GM13976 (cell line): Measurements from ENCODE around the gene EGLN1.

ENCODE experiments used
- DNase-seq: peaks from one replicate; pipeline ENCODE4 v3.0.0; 2012; ENCODE audit warnings: low spot score
- CTCF ChIP-seq: IDR thresholded peaks from 2 replicates; pipeline ENCODE4 v1.5.1; 2012; ENCODE audit warnings: borderline replicate concordance, mild to moderate bottlenecking; ENCODE audit not compliant: insufficient read depth; ENCODE audit errors: extremely low read depth, missing control alignments, control extremely low read depth
- in situ Hi-C: fragments of 300-500 bp; cut with MboI; formaldehyde crosslinking; loops from one replicate; pipeline ENCODE4 v1.12.0; 2022; ENCODE audit warnings: low sequenced_read_pairs, mixed read lengths, inconsistent platforms; ENCODE audit not compliant: unreplicated experiment

The EGLN1 gene

GRCh38 chr1:231407547-231408396 is 14.3 kb downstream of the EGLN1 start:
- no peak for TF ChIP-seq CTCF
- in situ Hi-C loops = no loop called here
- no peak for DNase-seq

GRCh38 chr1:231407049-231407448 is 15.0 kb downstream of the EGLN1 start:
- in situ Hi-C loops = no loop called here
- DNase-seq = no peak
- TF ChIP-seq CTCF = no peak

GRCh38 chr1:231404318-231404717 is 17.8 kb downstream of the EGLN1 start:
- no peak for DNase-seq
- in situ Hi-C loops = no loop called here
- TF ChIP-seq CTCF = no peak

GRCh38 chr1:231401478-231401877 is 20.6 kb downstream of the EGLN1 start:
- DNase-seq = no peak
- in situ Hi-C loops = no loop called here
- no peak for TF ChIP-seq CTCF

GRCh38 chr1:231397886-231398671 is 24.0 kb downstream of the EGLN1 start:
- no peak for TF ChIP-seq CTCF
- in situ Hi-C loops = no loop called here
- DNase-seq = no peak

GRCh38 chr1:231396643-231397042 is 25.4 kb downstream of the EGLN1 start:
- TF ChIP-seq CTCF = no peak
- no peak for DNase-seq
- in situ Hi-C loops = no loop called here
